Thymus (tissue), 14 donors: ENCODE measurements around the gene DACT2. TPM values are rescaled to one million over a fixed set of nuclear protein-coding genes. Genes with fewer than 3 reads are reported as not detected.

Source experiments
- DNase-seq, 9 donors: peaks; one replicate each; pipeline ENCODE4 v3.0.0-alpha.2; 2013; ENCODE audit warnings: low spot score in 9 of 9, low read depth in 6 of 9, missing footprints in 1 of 9
- H3K27ac ChIP-seq, 2 donors: one replicate each; pipeline ENCODE4 v1.5.1; 2013; ENCODE audit warnings: control low read depth in 1 of 2, low read depth in 1 of 2, low read length in 1 of 2, mild to moderate bottlenecking in 1 of 2, moderate library complexity in 1 of 2
- H3K27me3 ChIP-seq, 2 donors: one replicate each; pipeline ENCODE4 v1.5.1; 2013; ENCODE audit warnings: low read length in 1 of 2; ENCODE audit not compliant: control insufficient read depth in 2 of 2, insufficient read depth in 1 of 2
- H3K36me3 ChIP-seq, 2 donors: one replicate each; pipeline ENCODE4 v1.5.1; 2013; ENCODE audit warnings: low read length in 1 of 2, mild to moderate bottlenecking in 1 of 2, moderate library complexity in 1 of 2; ENCODE audit not compliant: control insufficient read depth in 2 of 2, insufficient read depth in 2 of 2
- H3K4me1 ChIP-seq, 2 donors: one replicate each; pipeline ENCODE4 v1.5.1; 2013; ENCODE audit warnings: low read length in 2 of 2; ENCODE audit not compliant: control insufficient read depth in 2 of 2, insufficient read depth in 2 of 2
- H3K4me3 ChIP-seq, 2 donors: one replicate each; pipeline ENCODE4 v1.5.1; 2013; ENCODE audit warnings: low read length in 2 of 2, control low read depth in 1 of 2, mild to moderate bottlenecking in 1 of 2
- H3K9me3 ChIP-seq, 2 donors: one replicate each; pipeline ENCODE4 v1.5.1; 2013; ENCODE audit warnings: low read length in 1 of 2, mild to moderate bottlenecking in 1 of 2; ENCODE audit not compliant: control insufficient read depth in 2 of 2, insufficient read depth in 1 of 2
- WGBS: extraction: QIAGEN DNeasy Blood & Tissue Kit; methylation state at CpG from one replicate; pipeline ENCODE4 v1.1.7; 2013; 5-methylcytosine and 5-hydroxymethylcytosine counted together
- long read RNA-seq, 10 donors: transcript quantifications; one replicate each; lab custom pipeline, GENCODE V29; 2026
- polyA plus RNA-seq: library from polyadenylated mRNA; stranded (reverse); fragments of 200-250 nt; gene quantifications from one replicate; pipeline ENCODE4 v1.2.3, GENCODE V29; 2013
- total RNA-seq: library from RNA; stranded (reverse); fragments of 120-200 nt; gene quantifications from one replicate; pipeline ENCODE4 v1.2.4, GENCODE V29; 2013
- donor health status: healthy.

The DACT2 gene, protein sequence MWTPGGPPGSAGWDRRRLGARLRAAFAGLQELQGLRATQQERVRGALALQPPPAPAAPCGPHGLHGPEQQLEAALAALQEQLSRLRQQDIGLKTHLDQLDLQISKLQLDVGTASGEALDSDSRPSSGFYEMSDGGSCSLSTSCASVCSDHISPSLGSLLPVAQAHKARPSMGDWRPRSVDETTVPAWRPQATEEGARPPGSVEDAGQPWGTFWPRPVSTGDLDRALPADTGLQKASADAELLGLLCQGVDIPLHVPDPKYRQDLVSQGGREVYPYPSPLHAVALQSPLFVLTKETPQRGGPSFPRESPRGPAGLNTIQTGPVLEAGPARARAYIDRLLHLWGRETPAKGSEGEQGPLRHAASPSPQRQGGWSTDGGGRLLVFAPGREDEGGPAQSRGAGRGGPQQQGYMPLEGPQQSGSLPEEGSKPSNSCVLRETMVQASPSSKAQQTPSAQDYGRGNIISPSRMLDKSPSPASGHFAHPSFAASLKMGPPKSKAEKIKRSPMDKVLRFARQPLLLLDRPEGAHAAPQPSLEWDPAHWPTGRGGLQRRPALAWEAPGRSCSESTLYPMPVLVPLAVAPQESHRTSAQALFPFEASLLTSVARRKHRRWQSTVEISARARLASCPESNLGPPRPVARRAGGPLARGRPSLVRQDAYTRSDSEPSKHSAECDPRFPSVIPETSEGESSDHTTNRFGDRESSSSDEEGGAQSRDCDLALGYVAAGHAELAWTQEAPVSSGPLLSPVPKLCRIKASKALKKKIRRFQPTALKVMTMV
- 4.2 TPM for total RNA-seq
- polyA plus RNA-seq = 2.5 TPM
- long read RNA-seq, donor 1 = 0 reads
- long read RNA-seq, donor 2 = 0 reads
- long read RNA-seq, donor 3, partial matches to known transcripts = 0 of 2 reads
- long read RNA-seq, donor 3, other reads (novel, unspliced or antisense) = 0 of 2 reads
- long read RNA-seq, donor 4 = 0 reads
- long read RNA-seq, donor 5, partial matches to known transcripts = 0 of 2 reads
- long read RNA-seq, donor 5, other reads (novel, unspliced or antisense) = 0 of 2 reads
- long read RNA-seq, donor 6, partial matches to known transcripts = 0 of 4 reads
- long read RNA-seq, donor 6, other reads (novel, unspliced or antisense) = 0 of 4 reads
- long read RNA-seq, donor 7 = 0 reads
- long read RNA-seq, donor 8, partial matches to known transcripts = 0 of 3 reads
- long read RNA-seq, donor 8, other reads (novel, unspliced or antisense) = 0 of 3 reads
- long read RNA-seq, donor 9, partial matches to known transcripts = 0 of 3 reads
- long read RNA-seq, donor 9, other reads (novel, unspliced or antisense) = 0 of 3 reads
- long read RNA-seq, donor 10, partial matches to known transcripts = 0 of 1 reads
- long read RNA-seq, donor 10, other reads (novel, unspliced or antisense) = 0 of 1 reads

DNA sequence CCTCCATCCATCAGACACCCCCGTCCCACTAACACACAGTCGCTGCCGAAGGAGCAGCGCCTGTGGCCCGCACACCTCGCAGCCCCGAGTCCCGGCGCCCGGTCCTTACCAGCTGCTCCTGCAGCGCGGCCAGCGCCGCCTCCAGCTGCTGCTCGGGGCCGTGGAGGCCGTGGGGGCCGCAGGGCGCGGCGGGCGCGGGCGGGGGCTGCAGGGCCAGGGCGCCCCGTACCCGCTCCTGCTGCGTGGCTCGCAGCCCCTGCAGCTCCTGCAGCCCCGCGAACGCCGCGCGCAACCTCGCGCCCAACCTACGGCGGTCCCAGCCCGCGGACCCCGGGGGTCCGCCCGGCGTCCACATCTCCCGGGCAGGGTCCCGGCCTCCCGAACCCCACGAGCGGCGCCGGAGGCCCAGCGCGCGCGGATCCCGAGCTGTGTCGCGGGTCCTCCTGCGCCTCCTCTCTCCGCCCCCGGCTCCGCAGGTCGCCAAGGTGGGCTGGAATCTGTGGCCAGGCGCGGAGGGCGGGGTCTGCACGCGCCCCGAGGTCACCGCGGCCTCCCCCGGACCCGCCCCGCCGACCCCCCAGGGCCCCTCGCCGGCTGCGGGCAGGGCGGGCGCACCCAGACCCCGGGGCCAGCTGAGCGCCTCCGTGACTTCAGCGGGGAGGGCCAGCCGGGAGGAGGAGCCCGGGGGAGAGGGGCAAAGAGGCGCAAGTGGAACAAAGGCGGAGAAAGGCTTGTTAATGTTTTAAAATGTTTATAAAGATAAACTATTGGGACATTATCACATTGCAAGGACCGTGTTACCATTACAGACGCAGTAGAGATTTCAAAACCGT is at the start of gene DACT2:
DACT2 (minus strand) TSS at position 499 of the 833 bp plus-strand sequence; CDS start at position 355, 144 bp downstream.
- no peak for DNase-seq
- H3K36me3 ChIP-seq = no peaks in the 10 kb centered on the region
- peaks cover 22 to 35% of the 10 kb centered on the region in 2 donors for H3K27me3 ChIP-seq
- H3K9me3 ChIP-seq = no peaks in the 10 kb centered on the region
- H3K4me1 ChIP-seq = no peaks in the 10 kb centered on the region
- 3% methylated on average over 92 of the region's 92 CpGs for WGBS
- peak within 1 kb of the TSS in 1 of 2 donors; percentile 31 for H3K27ac ChIP-seq
- H3K4me3 ChIP-seq = peak within 1 kb of the TSS; percentile 10 to 23

DNA sequence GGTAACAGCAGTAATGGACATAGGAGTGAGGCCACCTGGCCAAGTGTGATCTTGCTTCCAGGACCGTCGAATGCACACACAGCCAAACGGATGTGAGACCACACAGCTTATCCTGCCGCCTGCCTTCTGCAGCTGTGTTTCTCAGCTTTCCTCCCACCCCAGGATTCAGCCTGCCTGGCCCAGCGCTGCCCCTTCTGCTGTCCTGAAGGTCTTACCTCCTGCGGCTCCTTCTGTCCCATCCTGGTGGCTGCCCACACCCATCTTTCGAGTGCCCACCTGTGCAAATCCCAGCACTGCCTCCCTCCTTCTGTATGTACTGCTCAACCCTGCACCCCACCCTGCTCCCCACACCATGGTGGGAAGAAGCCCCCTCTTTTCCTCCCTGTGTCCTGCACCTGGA is 49.4 kb upstream of the DACT2 start:
- Histone ChIP-seq H3K36me3 (no peaks in the 10 kb centered on the region), H3K27ac (no peak overlapping the region), H3K4me1 (no peaks in the 10 kb centered on the region), H3K9me3 (peaks cover 0 to 6% of the 10 kb centered on the region in 2 donors), H3K4me3 (no peak overlapping the region), H3K27me3 (no peaks in the 10 kb centered on the region)
- 94% methylated on average over 7 of the region's 7 CpGs for WGBS
- no peak for DNase-seq

DNA sequence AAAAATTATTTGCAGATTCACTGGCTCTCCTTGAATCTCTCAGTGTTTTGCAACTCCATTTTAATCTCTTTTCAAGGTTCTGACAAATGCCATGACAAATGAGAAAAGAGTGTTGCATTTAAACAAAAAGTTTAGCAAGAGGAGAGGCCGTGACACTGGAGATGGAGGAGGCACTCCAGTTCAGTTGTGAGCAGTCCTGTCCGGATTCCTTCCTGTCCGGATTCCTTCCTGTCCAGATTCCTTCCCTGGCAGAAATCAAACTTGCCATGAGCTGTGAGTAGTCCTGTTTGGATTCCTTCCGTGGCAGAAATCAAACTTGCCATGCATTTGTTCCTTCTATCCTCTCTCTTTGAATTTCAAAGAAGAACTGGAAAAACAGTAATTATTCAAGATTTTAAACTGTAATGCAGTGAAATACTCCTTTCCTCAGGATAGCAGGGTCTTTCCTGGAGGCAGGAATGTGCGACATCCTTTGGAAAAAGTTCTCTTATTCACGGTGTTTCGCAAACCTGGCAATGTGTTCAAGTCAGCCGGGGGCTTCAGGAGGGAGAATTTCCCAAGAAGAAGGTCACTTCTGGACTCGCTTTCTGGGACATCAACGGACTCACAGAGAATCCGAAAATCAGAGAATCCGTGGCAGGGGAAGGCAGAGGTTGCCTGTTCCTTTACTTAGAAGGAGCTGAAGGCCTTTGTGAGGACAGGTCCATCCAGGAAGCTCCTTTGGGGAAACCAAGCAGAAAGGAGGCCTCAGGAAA is 48.7 kb upstream of the DACT2 start:
- no peaks in the 10 kb centered on the region for H3K4me1 ChIP-seq
- WGBS = 92% methylated on average over 12 of the region's 12 CpGs
- H3K36me3 ChIP-seq = no peaks in the 10 kb centered on the region
- no peaks in the 10 kb centered on the region for H3K27me3 ChIP-seq
- no peak overlapping the region for H3K27ac ChIP-seq
- no peak overlapping the region for H3K4me3 ChIP-seq
- no peak for DNase-seq
- H3K9me3 ChIP-seq = peaks cover 0 to 6% of the 10 kb centered on the region in 2 donors

DNA sequence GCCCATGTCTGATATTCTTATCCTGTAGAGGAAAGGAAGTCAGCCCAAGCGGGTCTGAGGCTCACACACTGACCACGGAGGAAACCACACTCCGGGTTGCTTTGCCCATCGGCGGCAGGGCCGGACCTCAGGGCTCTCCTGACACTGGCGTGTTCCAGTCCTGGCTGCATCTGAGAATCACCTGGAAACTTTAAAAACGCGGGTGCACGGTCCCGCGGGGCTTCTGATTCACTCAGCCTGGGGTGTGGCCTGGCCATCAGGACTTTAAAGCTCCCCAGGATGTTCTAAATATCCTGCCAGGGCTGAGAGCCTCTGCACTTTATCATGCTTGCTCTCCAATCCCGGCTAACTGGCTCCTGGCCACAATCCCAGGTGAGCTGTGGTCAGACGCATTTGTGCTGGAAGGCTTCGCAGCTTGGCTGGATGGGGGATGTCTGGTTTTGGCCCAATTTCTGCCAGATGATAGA is 47.7 kb upstream of the DACT2 start:
- peaks cover 0 to 11% of the 10 kb centered on the region in 2 donors for H3K9me3 ChIP-seq
- no peaks in the 10 kb centered on the region for H3K36me3 ChIP-seq
- DNase-seq = no peak
- no peaks in the 10 kb centered on the region for H3K27me3 ChIP-seq
- 13% methylated on average over 15 of the region's 15 CpGs for WGBS
- no peak overlapping the region for H3K27ac ChIP-seq
- H3K4me3 ChIP-seq = no peak overlapping the region
- H3K4me1 ChIP-seq = no peaks in the 10 kb centered on the region

DNA sequence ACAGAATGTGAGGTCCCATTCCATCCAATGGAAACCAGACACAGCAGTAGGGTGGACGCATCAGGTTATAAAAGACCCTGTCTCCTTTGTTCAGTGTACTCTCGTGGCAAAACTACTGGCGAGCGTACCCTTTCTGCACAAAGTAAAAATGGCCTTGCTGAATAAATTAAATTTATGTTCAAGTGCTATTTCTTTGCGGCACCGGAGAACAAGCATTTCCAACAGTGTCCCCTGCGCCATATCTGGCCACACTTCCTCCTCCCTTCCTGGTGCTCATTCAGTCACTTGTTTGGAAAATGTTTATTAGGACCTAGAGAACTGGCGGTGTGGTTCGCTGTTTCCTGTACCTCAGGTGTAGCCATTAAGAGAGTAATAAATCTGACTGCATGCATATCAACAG is 46.9 kb upstream of the DACT2 start:
- Histone ChIP-seq H3K4me1 (no peaks in the 10 kb centered on the region), H3K4me3 (no peak overlapping the region), H3K27me3 (no peaks in the 10 kb centered on the region), H3K27ac (no peak overlapping the region), H3K9me3 (peaks cover 0 to 12% of the 10 kb centered on the region in 2 donors), H3K36me3 (no peaks in the 10 kb centered on the region)
- DNase-seq = no peak
- WGBS = 97% methylated on average over 9 of the region's 9 CpGs

DNA sequence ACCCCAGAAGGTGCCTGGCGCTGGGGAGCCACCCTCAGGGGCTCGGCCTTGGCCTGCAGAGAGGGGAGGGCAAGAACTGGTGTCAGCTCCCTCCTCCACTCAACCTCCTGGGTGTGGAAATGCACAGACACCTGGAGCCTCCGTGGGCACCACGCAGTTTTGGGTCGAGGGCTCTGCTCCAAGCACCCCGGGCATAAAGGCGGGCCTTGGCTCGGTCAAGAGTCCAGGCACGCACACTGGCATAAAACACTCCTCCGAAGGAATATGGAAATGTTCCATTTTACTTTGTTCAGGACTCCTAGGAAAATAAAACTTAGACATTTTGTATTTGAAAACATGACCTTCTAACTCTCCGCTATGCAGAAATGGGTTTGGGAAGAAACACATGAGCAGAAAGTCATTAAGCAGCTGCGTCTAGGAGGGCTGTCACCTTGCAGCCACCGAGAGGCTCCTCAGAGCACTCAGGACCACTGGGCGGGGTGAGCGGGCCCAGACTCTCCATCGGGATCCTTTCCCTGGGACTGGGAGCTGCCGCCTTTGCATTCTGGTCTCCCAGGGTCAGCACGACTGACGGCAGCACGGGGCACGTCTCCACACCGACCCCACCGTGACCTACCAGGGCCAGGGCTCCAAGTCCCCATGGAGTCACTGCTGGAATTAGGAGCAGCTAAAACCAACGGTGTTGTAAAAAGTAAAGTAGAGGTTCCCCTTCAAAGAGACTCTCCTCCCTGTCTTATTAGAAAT is 46.0 kb upstream of the DACT2 start:
- Histone ChIP-seq H3K4me3 (no peak overlapping the region), H3K27me3 (no peaks in the 10 kb centered on the region), H3K4me1 (no peaks in the 10 kb centered on the region), H3K9me3 (peaks cover 0 to 12% of the 10 kb centered on the region in 2 donors), H3K36me3 (no peaks in the 10 kb centered on the region), H3K27ac (no peak overlapping the region)
- WGBS = 95% methylated on average over 24 of the region's 24 CpGs
- no peak for DNase-seq

DNA sequence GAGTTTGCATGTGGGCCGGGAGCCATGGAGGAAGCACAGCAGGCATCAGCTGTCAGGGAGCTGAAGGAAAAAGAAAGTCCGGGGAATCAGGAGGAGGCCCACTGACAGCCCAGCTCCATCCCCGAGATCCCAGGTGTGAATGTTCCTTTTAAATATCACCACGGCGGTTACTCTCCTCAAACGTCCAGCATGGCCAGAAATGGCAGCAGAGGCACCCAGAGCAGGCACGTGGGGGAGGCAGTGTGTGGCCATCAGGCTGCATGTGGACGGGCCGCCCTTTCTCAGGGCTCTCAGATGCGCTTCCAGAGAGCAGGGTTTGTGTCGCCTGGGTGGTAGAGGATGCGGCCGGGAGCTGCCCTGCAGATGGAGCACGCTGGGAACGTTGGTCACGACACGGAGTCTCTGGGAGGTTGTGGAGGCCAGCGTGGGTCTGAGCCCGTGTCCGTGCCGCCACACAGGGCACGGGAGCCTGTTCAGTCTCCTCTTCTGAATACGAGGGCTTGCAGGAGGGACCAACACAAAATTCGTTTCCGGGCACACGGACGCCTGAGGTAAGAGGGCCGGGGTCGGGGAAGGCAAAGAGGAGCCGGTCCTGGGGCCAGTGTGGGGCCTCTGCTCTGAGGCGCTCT is 45.3 kb upstream of the DACT2 start:
- WGBS = 97% methylated on average over 31 of the region's 31 CpGs

More for the DNA sequence above, 45.3 kb upstream of the DACT2 start:
- H3K27ac ChIP-seq = no peak overlapping the region
- no peak for DNase-seq
- H3K9me3 ChIP-seq = peaks cover 0 to 12% of the 10 kb centered on the region in 2 donors
- no peaks in the 10 kb centered on the region for H3K27me3 ChIP-seq
- no peak overlapping the region for H3K4me3 ChIP-seq
- H3K4me1 ChIP-seq = no peaks in the 10 kb centered on the region
- H3K36me3 ChIP-seq = no peaks in the 10 kb centered on the region
